ENCODE data around the gene OR2J2.

- TF ChIP-seq EZH2 (IDR thresholded peaks at IDR 0.05; ENCODE audit: borderline replicate concordance, insufficient read depth, low read length, poor library complexity, severe bottlenecking) (no peak), CTCF (IDR thresholded peaks at IDR 0.05; ENCODE audit: poor library complexity, severe bottlenecking) (no peak), TAF1 (IDR thresholded peaks at IDR 0.05; ENCODE audit: low read depth) (no peak), EP300 (conservative IDR thresholded peaks at IDR 0.05; ENCODE audit: poor library complexity, severe bottlenecking) (no peak), POLR2AphosphoS5 (IDR thresholded peaks at IDR 0.05) (no peak), SMC3 (conservative IDR thresholded peaks at IDR 0.05; ENCODE audit: poor library complexity) (no peak), RAD21 (conservative IDR thresholded peaks at IDR 0.05) (no peak), MXI1 (conservative IDR thresholded peaks at IDR 0.05; ENCODE audit: poor library complexity, severe bottlenecking) (no peak)
- TF ChIP-seq, protein P1, sequence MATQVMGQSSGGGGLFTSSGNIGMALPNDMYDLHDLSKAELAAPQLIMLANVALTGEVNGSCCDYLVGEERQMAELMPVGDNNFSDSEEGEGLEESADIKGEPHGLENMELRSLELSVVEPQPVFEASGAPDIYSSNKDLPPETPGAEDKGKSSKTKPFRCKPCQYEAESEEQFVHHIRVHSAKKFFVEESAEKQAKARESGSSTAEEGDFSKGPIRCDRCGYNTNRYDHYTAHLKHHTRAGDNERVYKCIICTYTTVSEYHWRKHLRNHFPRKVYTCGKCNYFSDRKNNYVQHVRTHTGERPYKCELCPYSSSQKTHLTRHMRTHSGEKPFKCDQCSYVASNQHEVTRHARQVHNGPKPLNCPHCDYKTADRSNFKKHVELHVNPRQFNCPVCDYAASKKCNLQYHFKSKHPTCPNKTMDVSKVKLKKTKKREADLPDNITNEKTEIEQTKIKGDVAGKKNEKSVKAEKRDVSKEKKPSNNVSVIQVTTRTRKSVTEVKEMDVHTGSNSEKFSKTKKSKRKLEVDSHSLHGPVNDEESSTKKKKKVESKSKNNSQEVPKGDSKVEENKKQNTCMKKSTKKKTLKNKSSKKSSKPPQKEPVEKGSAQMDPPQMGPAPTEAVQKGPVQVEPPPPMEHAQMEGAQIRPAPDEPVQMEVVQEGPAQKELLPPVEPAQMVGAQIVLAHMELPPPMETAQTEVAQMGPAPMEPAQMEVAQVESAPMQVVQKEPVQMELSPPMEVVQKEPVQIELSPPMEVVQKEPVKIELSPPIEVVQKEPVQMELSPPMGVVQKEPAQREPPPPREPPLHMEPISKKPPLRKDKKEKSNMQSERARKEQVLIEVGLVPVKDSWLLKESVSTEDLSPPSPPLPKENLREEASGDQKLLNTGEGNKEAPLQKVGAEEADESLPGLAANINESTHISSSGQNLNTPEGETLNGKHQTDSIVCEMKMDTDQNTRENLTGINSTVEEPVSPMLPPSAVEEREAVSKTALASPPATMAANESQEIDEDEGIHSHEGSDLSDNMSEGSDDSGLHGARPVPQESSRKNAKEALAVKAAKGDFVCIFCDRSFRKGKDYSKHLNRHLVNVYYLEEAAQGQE (IDR thresholded peaks at IDR 0.05; ENCODE audit: borderline replicate concordance): no peak
Observed at GRCh38 chr6:29200767-29201662, 30.3 kb downstream of the OR2J2 start.

Measured in neural cell (in vitro differentiated cells).